Inflammatory macrophage (primary cell): ENCODE measurements around the gene DOCK1.
A peak's percentile ranks its signal among the peaks of the same experiment; 100 is the strongest.
"Not testable (repeated sequence)": the region's sequence is repeated elsewhere in the genome, so short reads cannot be mapped to it uniquely, and the experiment has no call there.

ENCODE experiments used
- DNase-seq, 2 donors: peaks; one replicate each; pipeline ENCODE4 v3.0.0-alpha.2; 2020 to 2022
- total RNA-seq, 18 experiments: gene quantifications; one replicate each; lab custom pipeline; 2026; ENCODE audit warnings: mixed read lengths in 6 of 18, inconsistent platforms in 2 of 18; lab: John Stamatoyannopoulos, UW

DOCK1 gene
- total RNA-seq: 35.4 to 73.7 (median 57.2) reads per million in 18 experiments

- DNase-seq: peak; percentile 37 to 54
Observed at GRCh38 chr10:126904818-126905701, at the start of gene DOCK1. Gene DOCK1, plus strand, starts transcription at chr10:126905428. Its CDS starts 90 bp downstream, at chr10:126905518.

GRCh38 chr10:126857178-126857806 is 47.9 kb upstream of the DOCK1 start:
- no peak for DNase-seq

GRCh38 chr10:126867567-126868365 is 37.5 kb upstream of the DOCK1 start:
- DNase-seq: no peak

GRCh38 chr10:126868371-126868770 is 36.9 kb upstream of the DOCK1 start:
- no peak for DNase-seq

- no peak for DNase-seq
Observed at GRCh38 chr10:126872135-126872534, 33.1 kb upstream of the DOCK1 start.

- no peak for DNase-seq
Observed at GRCh38 chr10:126872768-126873167, 32.5 kb upstream of the DOCK1 start.

- no peak for DNase-seq
Observed at GRCh38 chr10:126876456-126876855, 28.8 kb upstream of the DOCK1 start.

GRCh38 chr10:126877390-126877789 is 27.8 kb upstream of the DOCK1 start:
- no peak for DNase-seq

- DNase-seq: no peak
Observed at GRCh38 chr10:126878594-126878993, 26.6 kb upstream of the DOCK1 start.

GRCh38 chr10:126880926-126881325 is 24.3 kb upstream of the DOCK1 start:
- DNase-seq: no peak

GRCh38 chr10:126882055-126882454 is 23.2 kb upstream of the DOCK1 start:
- DNase-seq: not testable (repeated sequence)

GRCh38 chr10:126888436-126888835 is 16.8 kb upstream of the DOCK1 start:
- DNase-seq: not testable (repeated sequence)

GRCh38 chr10:126889421-126889820 is 15.8 kb upstream of the DOCK1 start:
- peak; percentile 26 to 41 for DNase-seq

- not testable (repeated sequence) for DNase-seq
Observed at GRCh38 chr10:126890797-126891196, 14.4 kb upstream of the DOCK1 start.

GRCh38 chr10:126892226-126893175 is 12.7 kb upstream of the DOCK1 start:
- no peak for DNase-seq

- DNase-seq: no peak
Observed at GRCh38 chr10:126893206-126893605, 12.0 kb upstream of the DOCK1 start.

GRCh38 chr10:126893841-126894240 is 11.4 kb upstream of the DOCK1 start:
- no peak for DNase-seq

GRCh38 chr10:126895214-126895781 is 9.9 kb upstream of the DOCK1 start:
- DNase-seq: no peak

- no peak for DNase-seq
Observed at GRCh38 chr10:126898460-126898859, 6.8 kb upstream of the DOCK1 start.

GRCh38 chr10:126899529-126899928 is 5.7 kb upstream of the DOCK1 start:
- DNase-seq: not testable (repeated sequence)

GRCh38 chr10:126902157-126902556 is 3.1 kb upstream of the DOCK1 start:
- no peak for DNase-seq
